Endometrium (tissue), 2 donors: ENCODE measurements around the gene NUDT17.

Source experiments
- FAIRE-seq: peaks from 2 replicates; lab custom pipeline; 2012; peaks lifted over from hg19 to GRCh38; lab: Jason Lieb, UNC
- donor health status: control.
- donor health status: control.

NUDT17 gene

GRCh38 chr1:145891143-145891542 is 45.7 kb downstream of the NUDT17 start:
- FAIRE-seq, result no peak

- FAIRE-seq, result peak; percentile 60
Measured at GRCh38 chr1:145891587-145892485, 46.4 kb downstream of the NUDT17 start.

- FAIRE-seq, result no peak
Measured at GRCh38 chr1:145892486-145893087, 47.2 kb downstream of the NUDT17 start.

GRCh38 chr1:145893306-145894055 is 48.1 kb downstream of the NUDT17 start:
- no peak for FAIRE-seq

- no peak for FAIRE-seq
Measured at GRCh38 chr1:145895471-145895870, 50.0 kb downstream of the NUDT17 start.

DNA sequence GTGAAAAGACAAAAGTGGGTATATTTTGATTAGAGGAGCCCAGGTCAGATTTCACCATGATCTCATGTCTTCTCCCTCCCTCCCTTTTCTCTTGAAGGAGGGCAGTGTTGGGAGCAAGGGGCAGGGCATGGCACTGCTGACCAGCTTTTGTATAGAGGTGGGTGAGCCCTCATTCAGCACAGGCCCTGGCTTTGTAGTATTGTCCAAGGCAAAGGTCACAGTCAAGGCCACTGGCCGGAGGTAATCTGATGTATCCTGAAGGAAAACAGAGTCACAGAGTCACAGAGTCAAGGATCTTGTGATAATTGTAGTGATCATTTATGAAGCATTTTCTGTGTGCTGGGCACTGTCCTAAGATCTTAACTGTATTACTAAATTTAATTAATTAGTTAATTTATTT is 52.5 kb downstream of the NUDT17 start:
- no peak for FAIRE-seq
